ENCODE results near the gene PTPN21.

Gene PTPN21

GRCh38 chr14:88470542-88471440, 84.0 kb downstream of the PTPN21 start:
- H3K4me3 ChIP-seq (replicated peaks; ENCODE audit: insufficient read depth, low read length), result no peak overlapping the region
- H3K27ac ChIP-seq (replicated peaks), result no peak overlapping the region
- no peaks in the 10 kb centered on the region for H3K27me3 ChIP-seq (ENCODE audit: insufficient read depth, poor library complexity, severe bottlenecking)
- no peak for DNase-seq (ENCODE audit: low read depth in 1 of 2, low spot score in 1 of 2)
- TF ChIP-seq SPI1 (IDR thresholded peaks at IDR 0.05; ENCODE audit: borderline replicate concordance, low read depth) (no peak), POLR2AphosphoS5 (IDR thresholded peaks at IDR 0.05; ENCODE audit: low read depth) (no peak), GABPA (IDR thresholded peaks at IDR 0.05; ENCODE audit: low read depth) (no peak)

DNA sequence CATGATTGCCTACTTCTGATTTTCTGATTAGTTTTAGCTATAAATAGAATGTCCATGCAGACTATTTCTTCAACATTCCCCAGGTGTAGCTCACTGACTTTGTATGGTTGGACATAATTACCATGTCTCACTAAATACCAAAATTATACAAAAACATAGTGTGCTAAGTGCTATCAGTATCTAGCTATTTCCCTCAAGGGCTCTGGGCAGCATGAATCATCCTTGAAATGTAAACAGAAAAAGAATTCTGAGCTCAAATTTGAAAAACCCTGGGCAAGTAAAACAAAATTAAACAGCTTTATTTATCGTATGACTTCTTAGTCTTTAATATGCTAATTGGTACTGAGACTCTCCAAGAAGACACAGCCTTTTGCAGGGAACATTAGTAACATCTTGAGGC, 86.4 kb downstream of the PTPN21 start:
- no peak overlapping the region for H3K27ac ChIP-seq (replicated peaks)
- H3K27me3 ChIP-seq (ENCODE audit: insufficient read depth, poor library complexity, severe bottlenecking), result no peaks in the 10 kb centered on the region
- TF ChIP-seq, protein P1, sequence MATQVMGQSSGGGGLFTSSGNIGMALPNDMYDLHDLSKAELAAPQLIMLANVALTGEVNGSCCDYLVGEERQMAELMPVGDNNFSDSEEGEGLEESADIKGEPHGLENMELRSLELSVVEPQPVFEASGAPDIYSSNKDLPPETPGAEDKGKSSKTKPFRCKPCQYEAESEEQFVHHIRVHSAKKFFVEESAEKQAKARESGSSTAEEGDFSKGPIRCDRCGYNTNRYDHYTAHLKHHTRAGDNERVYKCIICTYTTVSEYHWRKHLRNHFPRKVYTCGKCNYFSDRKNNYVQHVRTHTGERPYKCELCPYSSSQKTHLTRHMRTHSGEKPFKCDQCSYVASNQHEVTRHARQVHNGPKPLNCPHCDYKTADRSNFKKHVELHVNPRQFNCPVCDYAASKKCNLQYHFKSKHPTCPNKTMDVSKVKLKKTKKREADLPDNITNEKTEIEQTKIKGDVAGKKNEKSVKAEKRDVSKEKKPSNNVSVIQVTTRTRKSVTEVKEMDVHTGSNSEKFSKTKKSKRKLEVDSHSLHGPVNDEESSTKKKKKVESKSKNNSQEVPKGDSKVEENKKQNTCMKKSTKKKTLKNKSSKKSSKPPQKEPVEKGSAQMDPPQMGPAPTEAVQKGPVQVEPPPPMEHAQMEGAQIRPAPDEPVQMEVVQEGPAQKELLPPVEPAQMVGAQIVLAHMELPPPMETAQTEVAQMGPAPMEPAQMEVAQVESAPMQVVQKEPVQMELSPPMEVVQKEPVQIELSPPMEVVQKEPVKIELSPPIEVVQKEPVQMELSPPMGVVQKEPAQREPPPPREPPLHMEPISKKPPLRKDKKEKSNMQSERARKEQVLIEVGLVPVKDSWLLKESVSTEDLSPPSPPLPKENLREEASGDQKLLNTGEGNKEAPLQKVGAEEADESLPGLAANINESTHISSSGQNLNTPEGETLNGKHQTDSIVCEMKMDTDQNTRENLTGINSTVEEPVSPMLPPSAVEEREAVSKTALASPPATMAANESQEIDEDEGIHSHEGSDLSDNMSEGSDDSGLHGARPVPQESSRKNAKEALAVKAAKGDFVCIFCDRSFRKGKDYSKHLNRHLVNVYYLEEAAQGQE (IDR thresholded peaks at IDR 0.05; ENCODE audit: insufficient replicate concordance, low read depth), result no peak
- TF ChIP-seq GABPA (IDR thresholded peaks at IDR 0.05; ENCODE audit: low read depth) (no peak), POLR2AphosphoS5 (IDR thresholded peaks at IDR 0.05; ENCODE audit: low read depth) (no peak), SPI1 (IDR thresholded peaks at IDR 0.05; ENCODE audit: borderline replicate concordance, low read depth) (no peak)
- TF ChIP-seq, protein P2, sequence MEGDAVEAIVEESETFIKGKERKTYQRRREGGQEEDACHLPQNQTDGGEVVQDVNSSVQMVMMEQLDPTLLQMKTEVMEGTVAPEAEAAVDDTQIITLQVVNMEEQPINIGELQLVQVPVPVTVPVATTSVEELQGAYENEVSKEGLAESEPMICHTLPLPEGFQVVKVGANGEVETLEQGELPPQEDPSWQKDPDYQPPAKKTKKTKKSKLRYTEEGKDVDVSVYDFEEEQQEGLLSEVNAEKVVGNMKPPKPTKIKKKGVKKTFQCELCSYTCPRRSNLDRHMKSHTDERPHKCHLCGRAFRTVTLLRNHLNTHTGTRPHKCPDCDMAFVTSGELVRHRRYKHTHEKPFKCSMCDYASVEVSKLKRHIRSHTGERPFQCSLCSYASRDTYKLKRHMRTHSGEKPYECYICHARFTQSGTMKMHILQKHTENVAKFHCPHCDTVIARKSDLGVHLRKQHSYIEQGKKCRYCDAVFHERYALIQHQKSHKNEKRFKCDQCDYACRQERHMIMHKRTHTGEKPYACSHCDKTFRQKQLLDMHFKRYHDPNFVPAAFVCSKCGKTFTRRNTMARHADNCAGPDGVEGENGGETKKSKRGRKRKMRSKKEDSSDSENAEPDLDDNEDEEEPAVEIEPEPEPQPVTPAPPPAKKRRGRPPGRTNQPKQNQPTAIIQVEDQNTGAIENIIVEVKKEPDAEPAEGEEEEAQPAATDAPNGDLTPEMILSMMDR (IDR thresholded peaks at IDR 0.05; ENCODE audit: insufficient read depth, low read length), result no peak
- no peak for DNase-seq (ENCODE audit: low read depth in 1 of 2, low spot score in 1 of 2)
- H3K4me3 ChIP-seq (replicated peaks; ENCODE audit: insufficient read depth, low read length), result no peak overlapping the region

GRCh38 chr14:88463318-88463717, 91.5 kb downstream of the PTPN21 start:
- Histone ChIP-seq H3K4me3 (replicated peaks; ENCODE audit: insufficient read depth, low read length) (no peak overlapping the region), H3K27ac (replicated peaks) (no peak overlapping the region), H3K27me3 (ENCODE audit: insufficient read depth, poor library complexity, severe bottlenecking) (no peaks in the 10 kb centered on the region)
- TF ChIP-seq, protein P1 (IDR thresholded peaks at IDR 0.05; ENCODE audit: insufficient replicate concordance, low read depth), result no peak
- no peak for TF ChIP-seq SPI1 (IDR thresholded peaks at IDR 0.05; ENCODE audit: borderline replicate concordance, low read depth)
- no peak for TF ChIP-seq GABPA (IDR thresholded peaks at IDR 0.05; ENCODE audit: low read depth)
- TF ChIP-seq, protein P2 (IDR thresholded peaks at IDR 0.05; ENCODE audit: insufficient read depth, low read length), result no peak
- TF ChIP-seq POLR2AphosphoS5 (IDR thresholded peaks at IDR 0.05; ENCODE audit: low read depth), result no peak
- DNase-seq (ENCODE audit: low read depth in 1 of 2, low spot score in 1 of 2), result no peak

- Histone ChIP-seq H3K4me3 (replicated peaks; ENCODE audit: insufficient read depth, low read length) (no peak overlapping the region), H3K27ac (replicated peaks) (no peak overlapping the region), H3K27me3 (ENCODE audit: insufficient read depth, poor library complexity, severe bottlenecking) (no peaks in the 10 kb centered on the region)
- no peak for DNase-seq (ENCODE audit: low read depth in 1 of 2, low spot score in 1 of 2)
- TF ChIP-seq, protein P2 (IDR thresholded peaks at IDR 0.05; ENCODE audit: insufficient read depth, low read length), result no peak
- no peak for TF ChIP-seq SPI1 (IDR thresholded peaks at IDR 0.05; ENCODE audit: borderline replicate concordance, low read depth)
- TF ChIP-seq GABPA (IDR thresholded peaks at IDR 0.05; ENCODE audit: low read depth), result no peak
- TF ChIP-seq, protein P1 (IDR thresholded peaks at IDR 0.05; ENCODE audit: insufficient replicate concordance, low read depth), result no peak
- no peak for TF ChIP-seq POLR2AphosphoS5 (IDR thresholded peaks at IDR 0.05; ENCODE audit: low read depth)
These were observed 99.9 kb downstream of the PTPN21 start for GRCh38 chr14:88454886-88455285.

Data from HL-60 (cell line).